ENCODE data around the gene PTPRO.
A peak's percentile ranks its signal among the peaks of the same experiment; 100 is the strongest.

PTPRO gene

GRCh38 chr12:15575671-15576541 lies 253.6 kb downstream of the PTPRO start:
- no peak for DNase-seq

- no peak for DNase-seq
Observed at GRCh38 chr12:15580431-15580830, 258.1 kb downstream of the PTPRO start.

- DNase-seq: no peak
Observed at GRCh38 chr12:15581006-15581405, 258.7 kb downstream of the PTPRO start.

- no peak for DNase-seq
Observed at GRCh38 chr12:15583804-15584203, 261.5 kb downstream of the PTPRO start.

- DNase-seq: peak; percentile 13 to 59
Observed at GRCh38 chr12:15584366-15585041, 262.2 kb downstream of the PTPRO start.

GRCh38 chr12:15589328-15590032 lies 267.2 kb downstream of the PTPRO start:
- no peak for DNase-seq

- DNase-seq: peak; percentile 67 to 71
Observed at GRCh38 chr12:15590180-15590826, 268.0 kb downstream of the PTPRO start.

GRCh38 chr12:15591811-15592210 lies 269.5 kb downstream of the PTPRO start:
- DNase-seq: no peak

- no peak for DNase-seq
Observed at GRCh38 chr12:15592934-15593333, 270.6 kb downstream of the PTPRO start.

GRCh38 chr12:15596174-15596573 lies 273.9 kb downstream of the PTPRO start:
- no peak for DNase-seq

GRCh38 chr12:15597125-15597830 lies 275.0 kb downstream of the PTPRO start:
- no peak for DNase-seq

- DNase-seq: peak; percentile 33 to 82
Observed at GRCh38 chr12:15599266-15600037, 277.1 kb downstream of the PTPRO start.

- DNase-seq: no peak
Observed at GRCh38 chr12:15600223-15600935, 278.1 kb downstream of the PTPRO start.

- DNase-seq: no peak
Observed at GRCh38 chr12:15601210-15601800, 279.0 kb downstream of the PTPRO start.

GRCh38 chr12:15602051-15602672 lies 279.9 kb downstream of the PTPRO start:
- DNase-seq: no peak

- DNase-seq: no peak
Observed at GRCh38 chr12:15603474-15604085, 281.3 kb downstream of the PTPRO start.

- no peak for DNase-seq
Observed at GRCh38 chr12:15605881-15606590, 283.7 kb downstream of the PTPRO start.

GRCh38 chr12:15608406-15608805 lies 286.1 kb downstream of the PTPRO start:
- DNase-seq: no peak

GRCh38 chr12:15608941-15609340 lies 286.6 kb downstream of the PTPRO start:
- DNase-seq: no peak

Data from NCI-H446 (cell line).